Adrenal gland (tissue), 12 donors: ENCODE data around the gene FAM20C. TPM values are rescaled to one million over a fixed set of nuclear protein-coding genes. Genes with fewer than 3 reads are reported as not detected.
"Not testable (repeated sequence)": the region's sequence is repeated elsewhere in the genome, so short reads cannot be mapped to it uniquely, and the experiment has no call there.

Experiments used
- DNase-seq, 7 donors: peaks; one replicate each; pipeline ENCODE4 v3.0.0-alpha.2; 2019 to 2020
- H3K27ac ChIP-seq, 5 donors: fragments of 200-600 bp; sonication (generic) in 4 of 5; 1 replicate in 3 of 5; 2 replicates in 2 of 5; pipeline versions ENCODE4 v1.5.1 to v1.8.0; 2016 to 2020; ENCODE audit warnings: mild to moderate bottlenecking in 1 of 5
- H3K27me3 ChIP-seq: fragments of 200-600 bp; 2 replicates; pipeline ENCODE4 v1.8.0; 2021
- H3K36me3 ChIP-seq, 2 donors: fragments of 200-600 bp; replicated peaks in 1 of 2; 1 replicate in 1 of 2; 2 replicates in 1 of 2; pipeline versions ENCODE4 v1.5.1 to v1.8.0; 2018 to 2022
- H3K4me1 ChIP-seq, 2 donors: fragments of 200-600 bp; replicated peaks in 1 of 2; 1 replicate in 1 of 2; 2 replicates in 1 of 2; pipeline versions ENCODE4 v1.5.1 to v1.8.0; 2018 to 2021
- H3K4me3 ChIP-seq, 4 donors: fragments of 200-600 bp; sonication (generic) in 3 of 4; one replicate each; pipeline ENCODE4 v1.5.1; 2016 to 2018
- H3K9me3 ChIP-seq, 3 donors: fragments of 200-600 bp; sonication (generic) in 1 of 3; replicated peaks in 1 of 3; 1 replicate in 2 of 3; 2 replicates in 1 of 3; pipeline versions ENCODE4 v1.5.1 to v1.8.0; 2016 to 2021
- CTCF ChIP-seq, 6 experiments: fragments of 450-650 bp in 4 of 6; fragments of 200-600 bp in 2 of 6; sonication (generic) in 1 of 6; IDR thresholded peaks; 1 replicate in 5 of 6; 2 replicates in 1 of 6; pipeline versions ENCODE4 v1.5.1 to v1.8.0; 2016 to 2021; ENCODE audit warnings: antibody characterized with exemption in 6 of 6, mild to moderate bottlenecking in 2 of 6, moderate library complexity in 1 of 6
- POLR2A ChIP-seq, 2 donors: fragments of 450-650 bp; IDR thresholded peaks; one replicate each; pipeline ENCODE4 v1.6.1; 2017; ENCODE audit warnings: antibody characterized with exemption in 2 of 2, mild to moderate bottlenecking in 2 of 2, moderate library complexity in 1 of 2
- WGBS, 4 donors: extraction: QIAGEN DNeasy Blood & Tissue Kit in 2 of 4; methylation state at CpG; one replicate each; pipeline versions ENCODE4 v1.1.5 to v1.1.7; 2013 to 2017; 5-methylcytosine and 5-hydroxymethylcytosine counted together
- intact Hi-C, 2 donors: fragments of 100-400 bp; cut with DNase I; formaldehyde crosslinking; loops; one replicate each; pipeline versions ENCODE4 v1.14.1 to v1.15.0; 2022 to 2023
- polyA plus RNA-seq, 3 donors: library from polyadenylated mRNA; stranded (reverse); fragments of 200-250 nt in 2 of 3; fragments of 350-450 nt in 1 of 3; fragmentation: Illumina TruSeq in 1 of 3; extraction: RNeasy Lipid Tissue Mini Kit (QIAGEN cat#74804) in 1 of 3; gene quantifications; one replicate each; pipeline ENCODE4 v1.2.3, GENCODE V29; 2013 to 2014
- total RNA-seq, 9 donors: library from RNA; depleted of rRNA in 4 of 9; stranded (reverse); fragments of >200 nt in 4 of 9; fragments of 120-200 nt in 1 of 9; fragmentation: NEBNext Ultra II Directional in 1 of 9; extraction: Animal tissue kit (Norgen Biotek cat#: 25700) in 1 of 9; gene quantifications; one replicate each; pipeline versions ENCODE4 v1.1.0 to v1.2.4, GENCODE V29; 2013 to 2023
- donor health status: healthy with polysubstance abuse.
- donor health status: Bipolar disorder and iron deficiency.
- donor health status: DM: yes; HTN: yes; CAD: no.
- donor health status: DM: no; HTN: no; CAD: no.
- donor health status: DM: no; HTN: no; CAD: no.
- donor health status: DM: yes; HTN: yes; CAD: no.

Gene FAM20C
- total and polyA plus RNA-seq, 12 donors = 2.8 to 57.9 (median 36.0) TPM

- Histone ChIP-seq H3K36me3 (peaks cover 0 to 64% of the 10 kb centered on the region in 2 donors), H3K27me3 (no peaks in the 10 kb centered on the region), H3K9me3 (no peaks in the 10 kb centered on the region), H3K4me3 (no peak overlapping the region), H3K4me1 (peaks cover 0 to 5% of the 10 kb centered on the region in 2 donors), H3K27ac (no peak overlapping the region)
- DNase-seq = no peak
- 82 to 95% (median 91%) methylated on average over 6 to 10 of the region's 10 CpGs for WGBS, 4 donors
- intact Hi-C loops = no loop called here
- TF ChIP-seq CTCF (IDR thresholded peaks at IDR 0.05) (no peak), POLR2A (IDR thresholded peaks at IDR 0.05) (no peak)
Measured at GRCh38 chr7:200704-201103, 8.3 kb downstream of the FAM20C start.

- H3K9me3 ChIP-seq = no peaks in the 10 kb centered on the region
- no peaks in the 10 kb centered on the region for H3K27me3 ChIP-seq
- H3K36me3 ChIP-seq = peaks cover 0 to 30% of the 10 kb centered on the region in 2 donors
- intact Hi-C loops = no loop called here
- no peaks in the 10 kb centered on the region for H3K4me1 ChIP-seq
- WGBS, 4 donors = 85 to 98% (median 96%) methylated on average over 11 to 17 of the region's 17 CpGs
- no peak for DNase-seq
- no peak overlapping the region for H3K4me3 ChIP-seq
- TF ChIP-seq POLR2A (IDR thresholded peaks at IDR 0.05) = no peak
- no peak for TF ChIP-seq CTCF (IDR thresholded peaks at IDR 0.05)
- no peak overlapping the region for H3K27ac ChIP-seq
Measured at GRCh38 chr7:204326-204725, 12.0 kb downstream of the FAM20C start.

GRCh38 chr7:205115-206010 lies 13.0 kb downstream of the FAM20C start:
- H3K4me1 ChIP-seq = no peaks in the 10 kb centered on the region
- no peaks in the 10 kb centered on the region for H3K9me3 ChIP-seq
- no peaks in the 10 kb centered on the region for H3K27me3 ChIP-seq
- intact Hi-C loops = no loop called here
- TF ChIP-seq POLR2A (IDR thresholded peaks at IDR 0.05) = no peak
- TF ChIP-seq CTCF (IDR thresholded peaks at IDR 0.05) = no peak
- WGBS, 4 donors = 93 to 98% (median 94%) methylated on average over 31 to 49 of the region's 49 CpGs
- H3K27ac ChIP-seq = no peak overlapping the region
- peaks cover 0 to 30% of the 10 kb centered on the region in 2 donors for H3K36me3 ChIP-seq
- DNase-seq = no peak
- H3K4me3 ChIP-seq = no peak overlapping the region

GRCh38 chr7:206351-206750 lies 14.0 kb downstream of the FAM20C start:
- H3K9me3 ChIP-seq, DNase-seq, intact Hi-C loops, H3K27me3 ChIP-seq, H3K27ac ChIP-seq, H3K4me1 ChIP-seq, H3K4me3 ChIP-seq: not testable (repeated sequence)
- WGBS, 4 donors = 78 to 96% (median 83%) methylated on average over 28 to 31 of the region's 31 CpGs
- peaks cover 0 to 20% of the 10 kb centered on the region in 2 donors for H3K36me3 ChIP-seq
